CD4-positive, alpha-beta T cell (primary cell): ENCODE measurements around the gene SKIL. TPM values are rescaled to one million over a fixed set of nuclear protein-coding genes. Genes with fewer than 3 reads are reported as not detected.
A peak's percentile ranks its signal among the peaks of the same experiment; 100 is the strongest.

Source experiments
- ATAC-seq: fragments of 200-7000 bp; cut with Tn5 transposase; one replicate; pipeline ENCODE4 v1.10.0; 2022; ENCODE audit warnings: mild to moderate bottlenecking; ENCODE audit not compliant: poor library complexity
- CTCF ChIA-PET: fragments of 350-600 bp; sonication (Branson Sonifier 250); formaldehyde crosslinking; loops from one replicate; lab custom pipeline; 2021; ENCODE audit warnings: antibody characterized with exemption, inconsistent platforms; lab: Charles Lee
- POLR2A ChIA-PET: fragments of 350-600 bp; sonication (Branson Sonifier 250); formaldehyde crosslinking; loops from one replicate; lab custom pipeline; 2021; ENCODE audit warnings: antibody characterized with exemption, inconsistent platforms; lab: Charles Lee
- DNase-seq, 14 experiments: peaks; one replicate each; pipeline ENCODE4 v3.0.0-alpha.2; 2013 to 2020; ENCODE audit warnings: mixed read lengths in 2 of 14
- H3K27ac ChIP-seq, 2 donors: one replicate each; pipeline versions ENCODE4 v1.5.1 to v1.7.0; 2013; ENCODE audit warnings: low read length in 2 of 2, low read depth in 1 of 2, mild to moderate bottlenecking in 1 of 2
- H3K27me3 ChIP-seq, 2 experiments: 1 replicate in 1 of 2; 2 replicates in 1 of 2; pipeline versions ENCODE4 v1.6.1 to v1.7.0; 2013; ENCODE audit warnings: low read length in 2 of 2, control low read depth in 1 of 2, mild to moderate bottlenecking in 1 of 2, moderate library complexity in 1 of 2; ENCODE audit not compliant: insufficient read depth in 2 of 2, control insufficient read depth in 1 of 2
- H3K36me3 ChIP-seq: one replicate; pipeline ENCODE4 v1.6.1; 2013; ENCODE audit warnings: low read length, control low read depth; ENCODE audit not compliant: insufficient read depth
- H3K4me1 ChIP-seq: one replicate; pipeline ENCODE4 v1.6.1; 2013; ENCODE audit warnings: low read length, control low read depth; ENCODE audit not compliant: insufficient read depth
- H3K4me3 ChIP-seq: one replicate; pipeline ENCODE4 v1.5.1; 2013; ENCODE audit warnings: mild to moderate bottlenecking, low read length, moderate library complexity
- H3K9me3 ChIP-seq, 2 experiments: 1 replicate in 1 of 2; 2 replicates in 1 of 2; pipeline versions ENCODE4 v1.6.1 to v1.7.0; 2013; ENCODE audit warnings: low read length in 2 of 2, mild to moderate bottlenecking in 2 of 2, control low read depth in 1 of 2, moderate library complexity in 1 of 2; ENCODE audit not compliant: control insufficient read depth in 1 of 2, insufficient read depth in 1 of 2
- H3K27ac Mint-ChIP-seq: one replicate; pipeline ENCODE4 v1.8.0; 2020; ENCODE audit warnings: mixed read lengths
- H3K27me3 Mint-ChIP-seq: one replicate; pipeline ENCODE4 v1.8.0; 2021; ENCODE audit warnings: mixed read lengths
- H3K36me3 Mint-ChIP-seq: one replicate; pipeline ENCODE4 v1.8.0; 2021; ENCODE audit warnings: low read depth, mixed read lengths
- H3K4me1 Mint-ChIP-seq: one replicate; pipeline ENCODE4 v1.8.0; 2021; ENCODE audit warnings: low read depth, mixed read lengths
- H3K4me3 Mint-ChIP-seq: one replicate; pipeline ENCODE4 v1.8.0; 2020; ENCODE audit warnings: mild to moderate bottlenecking, mixed read lengths
- H3K9me3 Mint-ChIP-seq: one replicate; pipeline ENCODE4 v1.8.0; 2020; ENCODE audit warnings: mixed read lengths
- intact Hi-C, 2 experiments: fragments of 100-400 bp; cut with DNase I in 1 of 2; cut with micrococcal nuclease in 1 of 2; formaldehyde crosslinking; loops; one replicate each; pipeline versions ENCODE4 v1.15.1 to v1.9.0; 2023 to 2025; cut with DNase I, micrococcal nuclease
- total RNA-seq, 174 experiments: library from RNA in 2 of 174; stranded (reverse) in 2 of 174; gene quantifications; one replicate each; pipeline ENCODE4 v1.2.3 and lab custom pipeline; 2021 to 2026
- TF ChIP-seq, protein P1 (sequence below): fragments of 200-600 bp; IDR thresholded peaks from one replicate; pipeline ENCODE4 v1.8.0; 2022; ENCODE audit warnings: antibody characterized with exemption, mild to moderate bottlenecking

Gene SKIL
- total RNA-seq, 2 experiments from 2014 or later, result 121 to 130 TPM

DNA sequence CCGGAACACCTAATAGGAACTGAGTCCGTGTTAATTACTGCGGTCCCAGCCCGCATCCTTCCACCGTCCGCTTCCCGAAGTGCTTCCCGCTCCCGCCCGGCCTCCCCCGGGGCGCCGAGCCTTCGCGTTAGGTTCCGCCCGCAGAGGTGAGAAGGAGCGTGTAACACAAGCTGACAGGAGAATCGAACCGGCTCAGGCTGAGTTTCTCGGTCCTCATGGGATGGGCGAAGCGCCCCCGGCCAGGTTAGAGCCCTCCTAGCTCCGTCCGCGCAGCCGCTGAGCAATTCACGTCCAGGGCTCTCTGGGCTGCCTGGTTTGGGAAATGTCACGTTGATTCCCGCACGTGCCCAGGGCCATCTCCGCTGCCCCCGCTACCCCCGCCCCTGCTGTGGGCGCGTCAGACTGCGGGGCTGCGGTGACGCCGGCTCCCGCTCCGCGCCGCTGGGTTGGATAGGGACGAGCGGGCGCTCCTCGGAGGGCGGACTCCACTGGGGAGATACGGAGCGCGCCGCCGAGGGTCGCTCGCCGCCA, 62.1 kb downstream of the SKIL start:
- H3K9me3 ChIP-seq, result no peaks in the 10 kb centered on the region
- intact Hi-C loops, result loop anchor here in 1 of 2 experiments (10.0 kb wide), 2 partner anchors 1355 to 1925 kb away; no protein-coding TSS in a partner anchor
- no peaks in the 10 kb centered on the region for H3K36me3 Mint-ChIP-seq
- no peak overlapping the region for H3K27ac Mint-ChIP-seq
- ATAC-seq (peak; percentile 49), DNase-seq (peak in 2 of 14 experiments; percentile 12 to 17)
- H3K36me3 ChIP-seq, result no peaks in the 10 kb centered on the region
- ChIA-PET CTCF (no interaction called here), POLR2A (no interaction called here)
- H3K4me3 ChIP-seq, result peak overlapping the region; percentile 20
- H3K9me3 Mint-ChIP-seq, result no peaks in the 10 kb centered on the region
- peaks cover 59% of the 10 kb centered on the region for H3K27me3 Mint-ChIP-seq
- peaks cover 26 to 30% of the 10 kb centered on the region in 2 experiments for H3K27me3 ChIP-seq
- no peak overlapping the region for H3K4me3 Mint-ChIP-seq
- H3K4me1 ChIP-seq, result peaks cover 23% of the 10 kb centered on the region
- TF ChIP-seq, protein P1, sequence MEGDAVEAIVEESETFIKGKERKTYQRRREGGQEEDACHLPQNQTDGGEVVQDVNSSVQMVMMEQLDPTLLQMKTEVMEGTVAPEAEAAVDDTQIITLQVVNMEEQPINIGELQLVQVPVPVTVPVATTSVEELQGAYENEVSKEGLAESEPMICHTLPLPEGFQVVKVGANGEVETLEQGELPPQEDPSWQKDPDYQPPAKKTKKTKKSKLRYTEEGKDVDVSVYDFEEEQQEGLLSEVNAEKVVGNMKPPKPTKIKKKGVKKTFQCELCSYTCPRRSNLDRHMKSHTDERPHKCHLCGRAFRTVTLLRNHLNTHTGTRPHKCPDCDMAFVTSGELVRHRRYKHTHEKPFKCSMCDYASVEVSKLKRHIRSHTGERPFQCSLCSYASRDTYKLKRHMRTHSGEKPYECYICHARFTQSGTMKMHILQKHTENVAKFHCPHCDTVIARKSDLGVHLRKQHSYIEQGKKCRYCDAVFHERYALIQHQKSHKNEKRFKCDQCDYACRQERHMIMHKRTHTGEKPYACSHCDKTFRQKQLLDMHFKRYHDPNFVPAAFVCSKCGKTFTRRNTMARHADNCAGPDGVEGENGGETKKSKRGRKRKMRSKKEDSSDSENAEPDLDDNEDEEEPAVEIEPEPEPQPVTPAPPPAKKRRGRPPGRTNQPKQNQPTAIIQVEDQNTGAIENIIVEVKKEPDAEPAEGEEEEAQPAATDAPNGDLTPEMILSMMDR, result no peak
- no peak overlapping the region for H3K27ac ChIP-seq
- peaks cover 12% of the 10 kb centered on the region for H3K4me1 Mint-ChIP-seq

DNA sequence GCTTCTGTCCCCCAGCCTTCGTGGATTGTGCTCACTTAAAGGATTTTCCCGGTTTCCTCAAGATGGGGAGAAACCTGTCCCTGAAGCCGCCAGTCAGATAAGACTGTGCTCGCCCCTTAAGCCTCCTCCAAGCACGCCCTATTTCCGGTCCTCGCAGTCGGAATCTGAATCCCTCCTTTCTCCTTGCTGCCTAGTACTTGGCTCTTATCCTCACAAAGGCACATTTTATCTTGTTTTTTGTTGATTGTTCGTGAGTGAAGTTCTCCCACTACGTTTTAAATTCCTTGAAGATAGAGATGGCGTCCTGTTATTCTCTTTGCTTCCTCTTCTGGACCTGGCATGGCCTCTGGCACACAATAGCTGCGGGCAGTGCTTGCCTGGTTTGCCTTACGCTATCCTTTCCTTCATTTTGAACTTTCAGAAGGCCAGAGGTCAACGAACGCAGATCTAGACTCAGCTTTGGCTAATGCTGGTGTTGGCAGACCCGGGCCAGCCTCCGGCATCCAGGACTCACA, 62.8 kb downstream of the SKIL start:
- DNase-seq, result no peak
- TF ChIP-seq, protein P1, result no peak
- Histone ChIP-seq H3K9me3 (no peaks in the 10 kb centered on the region), H3K36me3 (no peaks in the 10 kb centered on the region), H3K27ac (no peak overlapping the region), H3K27me3 (peaks cover 26 to 30% of the 10 kb centered on the region in 2 experiments), H3K4me1 (peaks cover 23% of the 10 kb centered on the region), H3K4me3 (no peak overlapping the region)
- peaks cover 12% of the 10 kb centered on the region for H3K4me1 Mint-ChIP-seq
- H3K27me3 Mint-ChIP-seq, result peaks cover 58% of the 10 kb centered on the region
- H3K27ac Mint-ChIP-seq, result no peak overlapping the region
- no peaks in the 10 kb centered on the region for H3K9me3 Mint-ChIP-seq
- CTCF ChIA-PET, result no interaction called here
- no peak for ATAC-seq
- peak overlapping the region; percentile 57 for H3K4me3 Mint-ChIP-seq
- no peaks in the 10 kb centered on the region for H3K36me3 Mint-ChIP-seq
- POLR2A ChIA-PET, result no interaction called here
- intact Hi-C loops, result no loop called here

DNA sequence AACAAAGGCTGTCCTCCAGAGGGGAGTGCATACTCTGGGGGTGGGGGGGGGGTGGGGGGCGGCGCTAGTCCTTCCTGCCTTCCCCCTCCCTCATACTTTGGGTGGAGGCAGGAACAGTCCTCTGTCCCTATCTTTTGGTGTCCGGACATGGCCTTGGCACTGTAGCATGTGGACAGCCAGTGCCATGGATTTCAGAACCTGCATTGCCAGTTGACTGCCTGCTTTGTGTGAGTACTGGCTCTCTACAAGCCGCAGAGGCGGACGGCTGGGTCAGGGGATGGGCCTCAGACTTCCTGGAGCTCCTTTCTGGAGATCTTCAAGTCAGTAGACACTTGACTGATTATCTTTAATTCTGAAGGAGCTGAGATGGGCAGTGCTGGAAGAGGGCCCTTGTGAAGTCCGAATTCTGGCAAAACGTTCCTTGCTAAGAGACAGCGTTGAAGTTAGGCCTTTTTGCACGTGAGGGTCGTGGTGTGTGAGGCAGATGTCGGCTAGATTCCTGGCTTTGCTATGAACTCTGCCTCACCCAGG, 63.7 kb downstream of the SKIL start:
- no peak overlapping the region for H3K4me3 Mint-ChIP-seq
- H3K27me3 Mint-ChIP-seq, result peaks cover 50% of the 10 kb centered on the region
- TF ChIP-seq, protein P1, result no peak
- POLR2A ChIA-PET, result no interaction called here
- peaks cover 23% of the 10 kb centered on the region for H3K4me1 ChIP-seq
- no peak overlapping the region for H3K4me3 ChIP-seq
- H3K27ac Mint-ChIP-seq, result no peak overlapping the region
- DNase-seq (no peak), ATAC-seq (no peak)
- intact Hi-C loops, result no loop called here
- CTCF ChIA-PET, result no interaction called here
- H3K36me3 ChIP-seq, result no peaks in the 10 kb centered on the region
- H3K4me1 Mint-ChIP-seq, result peaks cover 12% of the 10 kb centered on the region
- no peaks in the 10 kb centered on the region for H3K9me3 Mint-ChIP-seq
- peaks cover 26 to 30% of the 10 kb centered on the region in 2 experiments for H3K27me3 ChIP-seq
- H3K9me3 ChIP-seq, result no peaks in the 10 kb centered on the region
- no peak overlapping the region for H3K27ac ChIP-seq
- H3K36me3 Mint-ChIP-seq, result no peaks in the 10 kb centered on the region
